Retina (tissue), 1 donor: Measurements from ENCODE around the gene VTN.
A peak's percentile ranks its signal among the peaks of the same experiment; 100 is the strongest.
"Not testable (repeated sequence)": the region's sequence is repeated elsewhere in the genome, so short reads cannot be mapped to it uniquely, and the experiment has no call there.

ENCODE experiments used
- DNase-seq: peaks from one replicate; pipeline ENCODE4 v3.0.0-alpha.2; 2016

VTN gene

GRCh38 chr17:28339431-28339830 is 30.7 kb downstream of the VTN start:
- no peak for DNase-seq

GRCh38 chr17:28338769-28339212 is 31.3 kb downstream of the VTN start:
- not testable (repeated sequence) for DNase-seq

- DNase-seq, result no peak
Measured at GRCh38 chr17:28338056-28338768, 31.9 kb downstream of the VTN start.

- DNase-seq, result no peak
Measured at GRCh38 chr17:28335959-28336871, 33.9 kb downstream of the VTN start.

GRCh38 chr17:28335201-28335958 is 34.7 kb downstream of the VTN start, which contains the start of the genes IFT20 and TNFAIP1:
Gene IFT20 (minus strand): TSS chr17:28335472. CDS start chr17:28331985, 3,487 bp downstream.
Gene TNFAIP1 (plus strand): TSS chr17:28335761. CDS start chr17:28339522, 3,761 bp downstream.
- peak; percentile 97 for DNase-seq

- no peak for DNase-seq
Measured at GRCh38 chr17:28334666-28335200, 35.4 kb downstream of the VTN start.

GRCh38 chr17:28334171-28334570 is 35.9 kb downstream of the VTN start:
- DNase-seq, result no peak

GRCh38 chr17:28333083-28333746 is 36.9 kb downstream of the VTN start:
- no peak for DNase-seq

GRCh38 chr17:28331891-28332420 is 38.2 kb downstream of the VTN start:
- DNase-seq, result no peak

- no peak for DNase-seq
Measured at GRCh38 chr17:28330671-28331070, 39.4 kb downstream of the VTN start.

- no peak for DNase-seq
Measured at GRCh38 chr17:28328325-28328724, 41.8 kb downstream of the VTN start.

- DNase-seq, result no peak
Measured at GRCh38 chr17:28327709-28328108, 42.4 kb downstream of the VTN start.

- DNase-seq, result no peak
Measured at GRCh38 chr17:28327031-28327607, 43.0 kb downstream of the VTN start.

- DNase-seq, result no peak
Measured at GRCh38 chr17:28326114-28326513, 44.0 kb downstream of the VTN start.

GRCh38 chr17:28325211-28325610 is 44.9 kb downstream of the VTN start:
- DNase-seq, result peak; percentile 17

- no peak for DNase-seq
Measured at GRCh38 chr17:28324781-28325180, 45.3 kb downstream of the VTN start.

- DNase-seq, result no peak
Measured at GRCh38 chr17:28324267-28324745, 45.8 kb downstream of the VTN start.

- no peak for DNase-seq
Measured at GRCh38 chr17:28320215-28321061, 49.7 kb downstream of the VTN start.

GRCh38 chr17:28319598-28319935 is 50.5 kb downstream of the VTN start:
- DNase-seq, result no peak
